GM12878 (cell line): Measurements from ENCODE around the gene ASXL2. TPM values are rescaled to one million over a fixed set of nuclear protein-coding genes. Genes with fewer than 3 reads are reported as not detected.

ENCODE experiments used
- ATAC-seq: fragments of 200-7000 bp; cut with Tn5 transposase; 3 replicates; pipeline ENCODE4 v1.9.1; 2020; ENCODE audit warnings: mild to moderate bottlenecking, moderate library complexity
- BruUV-seq: library from RNA; stranded (reverse); fragments of 400-500 nt; replicated peaks from 2 replicates; lab custom pipeline; 2021; lab: Mats Ljungman, UMichigan
- CTCF ChIA-PET: fragments of 300-600 bp; sonication (Branson Sonifier 250); formaldehyde crosslinking; extraction: SDS; loops from one replicate; lab custom pipeline; 2021; ENCODE audit warnings: inconsistent platforms; lab: Yijun Ruan, JAX
- POLR2A ChIA-PET: fragments of 350-600 bp; formaldehyde crosslinking; extraction: SDS; loops from one replicate; lab custom pipeline; 2021; ENCODE audit warnings: inconsistent platforms; lab: Charles Lee
- RAD21 ChIA-PET: fragments of 300-600 bp; sonication (Branson Sonifier 250); formaldehyde crosslinking; loops from one replicate; lab custom pipeline; 2023; ENCODE audit warnings: antibody characterized with exemption; ENCODE audit not compliant: unreplicated experiment; lab: Charles Lee
- SMC1A ChIA-PET: fragments of 300-600 bp; sonication (Branson Sonifier 250); formaldehyde crosslinking; loops from one replicate; lab custom pipeline; 2023; ENCODE audit not compliant: unreplicated experiment, uncharacterized antibody; lab: Charles Lee
- DNase-seq: peaks from one replicate; pipeline ENCODE4 v3.0.0-alpha.2; 2011; ENCODE audit warnings: low read depth, low spot score
- FAIRE-seq: peaks from 3 replicates; lab custom pipeline; 2011; peaks lifted over from hg19 to GRCh38; lab: Jason Lieb, UNC
- H2AFZ ChIP-seq: 2 replicates; pipeline ENCODE4 v1.6.0; 2011; ENCODE audit warnings: low read depth, low read length, control low read depth; ENCODE audit not compliant: control insufficient read depth
- H3K27ac ChIP-seq: 2 replicates; pipeline ENCODE4 v1.5.1; 2011; ENCODE audit warnings: control low read depth; ENCODE audit not compliant: control insufficient read depth, insufficient read depth
- H3K27me3 ChIP-seq, 2 experiments: replicated peaks in 1 of 2; 2 replicates each; pipeline versions ENCODE4 v1.6.0 to v1.6.1; 2011; ENCODE audit warnings: low read length in 1 of 2; ENCODE audit not compliant: control insufficient read depth in 2 of 2, insufficient read depth in 2 of 2
- H3K36me3 ChIP-seq, 2 experiments: 2 replicates each; pipeline ENCODE4 v1.5.1; 2011; ENCODE audit warnings: low read length in 1 of 2; ENCODE audit not compliant: control insufficient read depth in 2 of 2, insufficient read depth in 2 of 2
- H3K4me1 ChIP-seq: 2 replicates; pipeline ENCODE4 v1.6.1; 2011; ENCODE audit warnings: mild to moderate bottlenecking, low read length, moderate library complexity, mixed read lengths; ENCODE audit not compliant: control insufficient read depth, insufficient read depth
- H3K4me2 ChIP-seq: 2 replicates; pipeline ENCODE4 v1.6.0; 2011; ENCODE audit warnings: control low read depth; ENCODE audit not compliant: control insufficient read depth, insufficient read depth
- H3K4me3 ChIP-seq: fragments of 200-600 bp; sonication (generic); 2 replicates; pipeline ENCODE4 v1.5.1; 2016
- H3K79me2 ChIP-seq: 2 replicates; pipeline ENCODE4 v1.6.0; 2011; ENCODE audit warnings: low read length; ENCODE audit not compliant: control insufficient read depth, insufficient read depth
- H3K9ac ChIP-seq: 2 replicates; pipeline ENCODE4 v1.8.0; 2011; ENCODE audit warnings: low read length, control low read depth, mixed read lengths; ENCODE audit not compliant: control insufficient read depth, insufficient read depth
- H3K9me3 ChIP-seq: replicated peaks from 3 replicates; pipeline ENCODE4 v1.5.1; 2011; ENCODE audit warnings: mild to moderate bottlenecking, low read length; ENCODE audit not compliant: control insufficient read depth, insufficient read depth
- H4K20me1 ChIP-seq: 2 replicates; pipeline ENCODE4 v1.6.0; 2011; ENCODE audit not compliant: control insufficient read depth, insufficient read depth
- E2F8 ChIP-seq: fragments of 450-650 bp; IDR thresholded peaks from 2 replicates; pipeline ENCODE4 v1.6.1; 2018; ENCODE audit warnings: mild to moderate bottlenecking, low read depth, moderate library complexity; ENCODE audit not compliant: partially characterized antibody
- GABPA ChIP-seq: IDR thresholded peaks from 2 replicates; pipeline ENCODE4 v1.6.1; 2014; ENCODE audit warnings: antibody characterized with exemption, low read depth, mild to moderate bottlenecking, inconsistent platforms
- HDGF ChIP-seq: fragments of 450-650 bp; IDR thresholded peaks from 2 replicates; pipeline ENCODE4 v1.6.1; 2016; ENCODE audit warnings: antibody characterized with exemption
- KAT2A ChIP-seq: conservative IDR thresholded peaks from 2 replicates; pipeline ENCODE4 v1.6.1; 2011; ENCODE audit warnings: low read depth, low read length; ENCODE audit not compliant: control insufficient read depth
- MEF2B ChIP-seq: fragments of 450-650 bp; IDR thresholded peaks from 2 replicates; pipeline ENCODE4 v1.6.1; 2018; ENCODE audit warnings: mild to moderate bottlenecking, moderate library complexity; ENCODE audit not compliant: partially characterized antibody, poor library complexity, severe bottlenecking
- NKRF ChIP-seq: fragments of 450-650 bp; conservative IDR thresholded peaks from 2 replicates; pipeline ENCODE4 v1.6.1; 2017; ENCODE audit warnings: mild to moderate bottlenecking, moderate library complexity
- NR2C1 ChIP-seq: fragments of 450-650 bp; IDR thresholded peaks from 2 replicates; pipeline ENCODE4 v1.6.1; 2017; ENCODE audit warnings: antibody characterized with exemption, mild to moderate bottlenecking, moderate library complexity
- SUZ12 ChIP-seq: fragments of 200-600 bp; sonication (generic); IDR thresholded peaks from one replicate; pipeline ENCODE4 v1.6.1; 2018; ENCODE audit warnings: antibody characterized with exemption, mild to moderate bottlenecking; ENCODE audit not compliant: unreplicated experiment
- WGBS: methylation state at CpG from one replicate; pipeline ENCODE4 v1.1.6; 2016; ENCODE audit warnings: low lambda C conversion rate; ENCODE audit not compliant: insufficient replicate concordance, insufficient coverage; ENCODE audit errors: missing lambda C conversion rate; 5-methylcytosine and 5-hydroxymethylcytosine counted together
- in situ Hi-C: fragments of 300-500 bp; cut with MboI; formaldehyde crosslinking; loops from 9 replicates; pipeline ENCODE4 v1.14.3; 2018; ENCODE audit warnings: mixed read lengths
- intact Hi-C: fragments of 100-400 bp; cut with micrococcal nuclease; formaldehyde crosslinking; loops from one replicate; pipeline ENCODE4 v1.14.2; 2022; ENCODE audit not compliant: unreplicated experiment
- polyA plus RNA-seq, 11 experiments: library from polyadenylated mRNA; depleted of rRNA in 4 of 11; unstranded in 6 of 11; stranded (reverse) in 5 of 11; fragments of >200 nt; fragmentation: Nextera tagmentation in 4 of 11; fragmentation: Illumina TruSeq in 1 of 11; extraction: Ambion mirVana in 4 of 11; extraction: Trizol in 1 of 11; gene quantifications; 1 replicate in 1 of 11; 2 replicates in 10 of 11; pipeline versions ENCODE4 v1.2.1 to v1.2.3, GENCODE V29; 2011 to 2016; ENCODE audit warnings: inconsistent platforms in 2 of 11, missing spikeins in 2 of 11, low read depth in 1 of 11
- total RNA-seq, 4 experiments: library from RNA; depleted of rRNA in 3 of 4; stranded (reverse); fragments of >200 nt in 3 of 4; fragmentation: Illumina TruSeq in 1 of 4; extraction: Trizol in 1 of 4; gene quantifications; 2 replicates each; pipeline versions ENCODE4 v1.2.1 to v1.2.3, GENCODE V29; 2013 to 2021

Gene ASXL2
- total and polyA plus RNA-seq, 10 of the 15 experiments (the other 5 are each of a cell fraction or from before 2014, with no cell fraction given), result 1.3 to 17.7 (median 5.5) TPM

GRCh38 chr2:25806941-25807340, 71.3 kb downstream of the ASXL2 start:
- ChIA-PET CTCF (interaction anchor here (1.3 to 1.6 kb wide), 3 partner anchors 11 to 45 kb away, joined by 3 to 6 read pairs (median 3); no protein-coding TSS in a partner anchor), POLR2A (no interaction called here), SMC1A (interaction anchor here (0.8 to 1.7 kb wide), 4 partner anchors 11 to 130 kb away, joined by 3 to 5 read pairs (median 4); no protein-coding TSS in a partner anchor), RAD21 (no interaction called here)
- Histone ChIP-seq H3K27me3 (no peaks in the 10 kb centered on the region), H3K27ac (no peak overlapping the region), H2AFZ (no peak overlapping the region), H3K36me3 (peaks cover 5 to 12% of the 10 kb centered on the region in 2 experiments), H3K4me3 (no peak overlapping the region), H3K9me3 (no peaks in the 10 kb centered on the region), H3K79me2 (no peaks in the 10 kb centered on the region), H3K4me1 (no peaks in the 10 kb centered on the region), H3K4me2 (no peak overlapping the region), H3K9ac (no peak overlapping the region), H4K20me1 (no peaks in the 10 kb centered on the region; the same call in 1 of the 2 replicates)
- ATAC-seq (no peak), FAIRE-seq (no peak), DNase-seq (no peak)
- WGBS, result 100% methylated on average over 1 of the region's 1 CpG
- no TSS peak for BruUV-seq
- in situ Hi-C loops (no loop called here), intact Hi-C loops (no loop called here)
- TF ChIP-seq NR2C1 (no peak), E2F8 (no peak), GABPA (no peak), KAT2A (no peak), SUZ12 (no peak), MEF2B (no peak), HDGF (no peak), NKRF (no peak)
